Endothelial cell of umbilical vein (primary cell): Measurements from ENCODE around the gene DUSP15. TPM values are rescaled to one million over a fixed set of nuclear protein-coding genes. Genes with fewer than 3 reads are reported as not detected.
A peak's percentile ranks its signal among the peaks of the same experiment; 100 is the strongest.

Experiments used
- BruUV-seq: library from RNA; stranded (reverse); fragments of 400-500 nt; replicated peaks from 2 replicates; lab custom pipeline; 2021; lab: Mats Ljungman, UMichigan
- CTCF ChIA-PET: fragments of 300-600, 350-600 bp; sonication (Branson Sonifier 250); formaldehyde crosslinking; loops from one replicate; lab custom pipeline; 2021; ENCODE audit warnings: antibody characterized with exemption, inconsistent platforms; lab: Charles Lee
- POLR2A ChIA-PET: fragments of 300-600, 350-600 bp; sonication (Branson Sonifier 250); formaldehyde crosslinking; loops from one replicate; lab custom pipeline; 2021; ENCODE audit warnings: antibody characterized with exemption, inconsistent platforms; lab: Charles Lee
- DNase-seq: peaks from one replicate; pipeline ENCODE4 v3.0.0-alpha.2; 2011; ENCODE audit warnings: low read depth, low spot score
- FAIRE-seq: peaks from 2 replicates; lab custom pipeline; 2011; peaks lifted over from hg19 to GRCh38; lab: Jason Lieb, UNC
- H2AFZ ChIP-seq: 2 replicates; pipeline ENCODE4 v1.6.0; 2012; ENCODE audit warnings: low read depth, low read length, control low read depth, inconsistent platforms
- H3K27ac ChIP-seq: 2 replicates; pipeline ENCODE4 v1.5.1; 2011; ENCODE audit warnings: low read depth, mild to moderate bottlenecking, control low read depth, low read length, moderate library complexity; ENCODE audit not compliant: insufficient read depth
- H3K27me3 ChIP-seq, 2 experiments: 2 replicates each; pipeline versions ENCODE4 v1.6.0 to v1.6.1; 2011; ENCODE audit warnings: low read length in 2 of 2, mixed read lengths in 1 of 2; ENCODE audit not compliant: control insufficient read depth in 2 of 2, insufficient read depth in 2 of 2
- H3K36me3 ChIP-seq, 2 experiments: 2 replicates in 1 of 2; 3 replicates in 1 of 2; pipeline ENCODE4 v1.5.1; 2011; ENCODE audit warnings: low read length in 2 of 2, mild to moderate bottlenecking in 1 of 2, moderate library complexity in 1 of 2; ENCODE audit not compliant: control insufficient read depth in 2 of 2, insufficient read depth in 2 of 2; ENCODE audit errors: extremely low read depth in 1 of 2
- H3K4me1 ChIP-seq: 3 replicates; pipeline ENCODE4 v1.5.1; 2011; ENCODE audit warnings: mild to moderate bottlenecking, low read length; ENCODE audit not compliant: control insufficient read depth, insufficient read depth; ENCODE audit errors: extremely low read depth
- H3K4me2 ChIP-seq: 2 replicates; pipeline ENCODE4 v1.6.1; 2011; ENCODE audit warnings: low read length, control low read depth, mixed read lengths; ENCODE audit not compliant: insufficient read depth
- H3K4me3 ChIP-seq, 3 experiments: fragments of 200-600 bp in 1 of 3; sonication (generic), shearing (Covaris generic) in 1 of 3; replicated peaks in 1 of 3; 2 replicates each; pipeline ENCODE4 v1.5.1; 2011 to 2016; ENCODE audit warnings: control low read depth in 3 of 3, low read length in 3 of 3, mild to moderate bottlenecking in 2 of 3, inconsistent platforms in 1 of 3, low read depth in 1 of 3, moderate library complexity in 1 of 3; ENCODE audit not compliant: insufficient read depth in 1 of 3
- H3K79me2 ChIP-seq: 2 replicates; pipeline ENCODE4 v1.6.0; 2012; ENCODE audit warnings: low read length, inconsistent platforms; ENCODE audit not compliant: control insufficient read depth, insufficient read depth
- H3K9ac ChIP-seq: replicated peaks from 2 replicates; pipeline ENCODE3; 2011; ENCODE audit warnings: low read length, control low read depth; ENCODE audit not compliant: insufficient read depth; ENCODE audit errors: extremely low read depth
- H3K9me1 ChIP-seq: replicated peaks from 3 replicates; pipeline ENCODE4 v1.6.0; 2011; ENCODE audit warnings: mild to moderate bottlenecking, low read length; ENCODE audit not compliant: control insufficient read depth, insufficient read depth; ENCODE audit errors: extremely low read depth
- H3K9me3 ChIP-seq: replicated peaks from 2 replicates; pipeline ENCODE4 v1.5.1; 2012; ENCODE audit warnings: low read length, inconsistent platforms; ENCODE audit not compliant: control insufficient read depth, insufficient read depth
- H4K20me1 ChIP-seq: replicated peaks from 2 replicates; pipeline ENCODE3; 2011; ENCODE audit warnings: mild to moderate bottlenecking, low read length; ENCODE audit not compliant: control insufficient read depth, insufficient read depth; ENCODE audit errors: extremely low read depth
- EZH2 ChIP-seq: IDR thresholded peaks from 2 replicates; pipeline ENCODE4 v1.6.1; 2012; ENCODE audit warnings: borderline replicate concordance, low read depth, mild to moderate bottlenecking, moderate library complexity, low read length, inconsistent platforms; ENCODE audit not compliant: severe bottlenecking
- FOS ChIP-seq: IDR thresholded peaks from 2 replicates; pipeline ENCODE4 v1.6.1; 2011; ENCODE audit warnings: mild to moderate bottlenecking, low read length, moderate library complexity, borderline replicate concordance; ENCODE audit not compliant: insufficient read depth
- GATA2 ChIP-seq: IDR thresholded peaks from 2 replicates; pipeline ENCODE4 v1.7.0; 2011; ENCODE audit warnings: low read depth, mild to moderate bottlenecking, moderate library complexity, mixed read lengths, low read length; ENCODE audit not compliant: insufficient read length, insufficient read depth
- JUN ChIP-seq: IDR thresholded peaks from 2 replicates; pipeline ENCODE4 v1.6.1; 2011; ENCODE audit warnings: borderline replicate concordance, low read depth; ENCODE audit not compliant: insufficient read length, insufficient read depth
- MAX ChIP-seq: IDR thresholded peaks from 2 replicates; pipeline ENCODE4 v1.6.1; 2011; ENCODE audit not compliant: insufficient read depth, insufficient read length
- MYC ChIP-seq: IDR thresholded peaks from one replicate; pipeline ENCODE4 v1.6.1; 2011; ENCODE audit warnings: mild to moderate bottlenecking, low read depth, low read length
- POLR2A ChIP-seq: IDR thresholded peaks from 2 replicates; pipeline ENCODE4 v1.6.1; 2012; ENCODE audit warnings: low read depth, mild to moderate bottlenecking, control low read depth, low read length
- POLR2AphosphoS5 ChIP-seq: IDR thresholded peaks from 2 replicates; pipeline ENCODE4 v1.6.1; 2012; ENCODE audit warnings: low read depth, mild to moderate bottlenecking, control low read depth, low read length, moderate library complexity; ENCODE audit not compliant: insufficient read depth
- dilution Hi-C: fragments of 300-500 bp; cut with MboI; formaldehyde crosslinking; loops from one replicate; pipeline ENCODE4 v1.15.0; 2019; ENCODE audit warnings: low sequenced_read_pairs; ENCODE audit not compliant: extremely low pct_ligation_motif_present
- intact Hi-C: fragments of 100-400 bp; cut with micrococcal nuclease; formaldehyde crosslinking; loops from one replicate; pipeline ENCODE4 v1.10.0; 2022
- polyA plus RNA-seq, 4 experiments: library from polyadenylated mRNA; depleted of rRNA in 3 of 4; stranded (reverse) in 3 of 4; unstranded in 1 of 4; fragments of >200 nt; gene quantifications; 2 replicates each; pipeline versions ENCODE4 v1.2.1 to v1.2.3, GENCODE V29; 2011 to 2012; ENCODE audit warnings: missing spikeins in 1 of 4
- total RNA-seq: library from RNA; stranded (reverse); gene quantifications from 2 replicates; pipeline ENCODE4 v1.2.3, GENCODE V29; 2021
- TF ChIP-seq, protein P1 (sequence below), 2 donors: IDR thresholded peaks; 1 replicate in 1 of 2; 2 replicates in 1 of 2; pipeline ENCODE4 v1.5.1; 2011; ENCODE audit warnings: low read length in 2 of 2, mild to moderate bottlenecking in 2 of 2, moderate library complexity in 2 of 2, control low read depth in 1 of 2, inconsistent platforms in 1 of 2, low read depth in 1 of 2; ENCODE audit not compliant: insufficient read depth in 1 of 2; ENCODE audit errors: extremely low read depth in 1 of 2

The DUSP15 gene
- total and polyA plus RNA-seq, 2 donors (not counting 3 experiments of a cell fraction or from before 2014, with no cell fraction given) = 0.33 TPM; not detected in 1

DNA sequence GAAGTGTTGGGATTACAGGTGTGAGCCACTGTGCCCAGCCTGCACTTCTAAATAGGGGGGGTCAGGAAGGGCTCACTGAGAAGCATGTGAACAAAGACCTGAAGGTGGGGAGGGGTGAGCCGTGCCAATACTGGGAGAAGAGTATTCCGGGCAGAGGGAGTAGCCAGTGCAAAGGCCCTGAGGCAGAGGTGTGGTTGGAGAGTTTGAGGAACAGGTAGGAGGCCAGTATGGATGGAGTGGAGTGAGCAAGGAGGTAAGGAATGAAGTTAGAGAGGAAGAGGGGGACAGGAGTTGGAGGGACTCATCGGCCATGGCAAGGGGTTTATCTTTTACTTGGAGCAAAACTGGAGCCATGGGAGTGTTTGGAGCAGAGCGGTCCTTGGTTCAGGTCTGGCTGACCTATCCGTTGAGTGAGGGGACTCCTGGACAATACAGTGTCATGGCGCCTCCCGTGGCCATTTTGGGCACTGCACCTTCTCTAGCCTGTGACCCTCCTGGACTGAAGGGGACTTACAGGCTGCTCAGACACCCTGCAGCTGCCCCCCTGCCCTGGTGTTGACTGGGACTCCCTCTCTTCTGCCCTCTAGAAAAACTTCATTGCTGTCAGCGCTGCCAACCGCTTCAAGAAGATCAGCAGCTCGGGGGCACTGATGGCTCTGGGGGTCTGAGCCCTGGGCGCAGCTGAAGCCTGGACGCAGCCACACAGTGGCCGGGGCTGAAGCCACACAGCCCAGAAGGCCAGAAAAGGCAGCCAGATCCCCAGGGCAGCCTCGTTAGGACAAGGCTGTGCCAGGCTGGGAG, 37.0 kb downstream of the DUSP15 start:
- BruUV-seq = no TSS peak
- dilution Hi-C loops = no loop called here
- no peaks in the 10 kb centered on the region for H3K9me3 ChIP-seq
- no peak for TF ChIP-seq MAX
- TF ChIP-seq, protein P1, sequence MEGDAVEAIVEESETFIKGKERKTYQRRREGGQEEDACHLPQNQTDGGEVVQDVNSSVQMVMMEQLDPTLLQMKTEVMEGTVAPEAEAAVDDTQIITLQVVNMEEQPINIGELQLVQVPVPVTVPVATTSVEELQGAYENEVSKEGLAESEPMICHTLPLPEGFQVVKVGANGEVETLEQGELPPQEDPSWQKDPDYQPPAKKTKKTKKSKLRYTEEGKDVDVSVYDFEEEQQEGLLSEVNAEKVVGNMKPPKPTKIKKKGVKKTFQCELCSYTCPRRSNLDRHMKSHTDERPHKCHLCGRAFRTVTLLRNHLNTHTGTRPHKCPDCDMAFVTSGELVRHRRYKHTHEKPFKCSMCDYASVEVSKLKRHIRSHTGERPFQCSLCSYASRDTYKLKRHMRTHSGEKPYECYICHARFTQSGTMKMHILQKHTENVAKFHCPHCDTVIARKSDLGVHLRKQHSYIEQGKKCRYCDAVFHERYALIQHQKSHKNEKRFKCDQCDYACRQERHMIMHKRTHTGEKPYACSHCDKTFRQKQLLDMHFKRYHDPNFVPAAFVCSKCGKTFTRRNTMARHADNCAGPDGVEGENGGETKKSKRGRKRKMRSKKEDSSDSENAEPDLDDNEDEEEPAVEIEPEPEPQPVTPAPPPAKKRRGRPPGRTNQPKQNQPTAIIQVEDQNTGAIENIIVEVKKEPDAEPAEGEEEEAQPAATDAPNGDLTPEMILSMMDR (IDR thresholded peaks at IDR 0.05; ENCODE audit: extremely low read depth in 1 of 2, insufficient read depth in 1 of 2, low read depth in 1 of 2, low read length in 2 of 2) = peak; percentile 89 to 93
- no peak overlapping the region for H2AFZ ChIP-seq
- intact Hi-C loops = loop anchor here (1.0 kb wide), 1 partner anchor 10 kb away; no protein-coding TSS in a partner anchor
- no peaks in the 10 kb centered on the region for H3K9me1 ChIP-seq
- H3K4me1 ChIP-seq = peaks cover 37% of the 10 kb centered on the region
- ChIA-PET POLR2A (no interaction called here), CTCF (interaction anchor here (1.0 to 25.3 kb wide), 5 partner anchors 10 to 199 kb away, joined by 4 to 619 read pairs (median 8); partner anchors contain the start of gene FOXS1)
- peak; percentile 88 for FAIRE-seq
- H3K4me2 ChIP-seq = no peak overlapping the region
- DNase-seq = peak; percentile 67
- no peaks in the 10 kb centered on the region for H3K36me3 ChIP-seq
- H3K27ac ChIP-seq = no peak overlapping the region
- H3K9ac ChIP-seq = no peak overlapping the region
- H3K79me2 ChIP-seq = no peaks in the 10 kb centered on the region
- no peaks in the 10 kb centered on the region for H3K27me3 ChIP-seq
- no peaks in the 10 kb centered on the region for H4K20me1 ChIP-seq
- H3K4me3 ChIP-seq = no peak overlapping the region

DNA sequence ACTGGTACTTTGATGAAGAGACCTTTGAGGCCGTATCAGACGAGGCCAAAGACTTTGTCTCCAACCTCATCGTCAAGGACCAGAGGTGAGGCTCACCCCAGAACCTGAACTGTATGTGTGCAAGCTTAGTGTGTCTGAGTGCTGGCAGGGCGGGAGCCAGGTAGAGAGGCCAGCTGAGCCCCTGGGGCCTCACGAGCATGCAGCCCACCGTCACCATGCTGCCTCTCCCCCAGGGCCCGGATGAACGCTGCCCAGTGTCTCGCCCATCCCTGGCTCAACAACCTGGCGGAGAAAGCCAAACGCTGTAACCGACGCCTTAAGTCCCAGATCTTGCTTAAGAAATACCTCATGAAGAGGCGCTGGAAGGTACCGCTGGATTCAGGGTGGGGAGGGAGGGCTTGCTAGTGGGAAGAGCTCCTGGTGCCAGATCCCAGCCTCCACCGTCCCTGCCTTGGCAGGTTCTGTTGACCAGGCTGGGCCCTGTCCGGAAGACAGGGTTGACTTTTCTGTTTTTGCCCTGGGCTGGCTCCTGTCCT, 38.5 kb downstream of the DUSP15 start:
- CTCF ChIA-PET = interaction anchor here (25.3 kb wide), 1 partner anchor 18 kb away, joined by 619 read pairs; the partner anchor contains the start of gene FOXS1
- Histone ChIP-seq H3K27me3 (no peaks in the 10 kb centered on the region), H3K4me3 (no peak overlapping the region), H3K4me2 (no peak overlapping the region), H3K9ac (no peak overlapping the region), H3K36me3 (no peaks in the 10 kb centered on the region), H2AFZ (no peak overlapping the region), H4K20me1 (no peaks in the 10 kb centered on the region), H3K4me1 (peaks cover 22% of the 10 kb centered on the region), H3K9me1 (no peaks in the 10 kb centered on the region), H3K9me3 (no peaks in the 10 kb centered on the region), H3K27ac (no peak overlapping the region), H3K79me2 (no peaks in the 10 kb centered on the region)
- no peak for DNase-seq
- FAIRE-seq = no peak
- dilution Hi-C loops (no loop called here), intact Hi-C loops (no loop called here)
- POLR2A ChIA-PET = no interaction called here
- no peak for TF ChIP-seq FOS
- no peak for TF ChIP-seq EZH2
- no peak for TF ChIP-seq POLR2A
- no peak for TF ChIP-seq POLR2AphosphoS5
- TF ChIP-seq, protein P1 (IDR thresholded peaks at IDR 0.05; ENCODE audit: extremely low read depth in 1 of 2, insufficient read depth in 1 of 2, low read depth in 1 of 2, low read length in 2 of 2) = no peak
- TF ChIP-seq MYC = no peak
- no peak for TF ChIP-seq GATA2
- TF ChIP-seq MAX = no peak
- TF ChIP-seq JUN = no peak
- no TSS peak for BruUV-seq
